HCT116 (cell line): ENCODE measurements around the gene RNF114. TPM values are rescaled to one million over a fixed set of nuclear protein-coding genes. Genes with fewer than 3 reads are reported as not detected.
A peak's percentile ranks its signal among the peaks of the same experiment; 100 is the strongest.

Experiments used
- ATAC-seq: fragments of 200-7000 bp; cut with Tn5 transposase; 2 replicates; pipeline ENCODE4 v1.9.1; 2020; ENCODE audit warnings: mild to moderate bottlenecking, moderate library complexity
- BruUV-seq: library from RNA; stranded (reverse); fragments of 400-500 nt; replicated peaks from 2 replicates; lab custom pipeline; 2021; lab: Mats Ljungman, UMichigan
- CTCF ChIA-PET: fragments of 300-600 bp; sonication (Branson Sonifier 250); formaldehyde crosslinking; loops from one replicate; lab custom pipeline; 2021; ENCODE audit warnings: antibody characterized with exemption; lab: Charles Lee
- POLR2A ChIA-PET: fragments of 300-600, 350-600 bp; sonication (Branson Sonifier 250); formaldehyde crosslinking; loops from one replicate; lab custom pipeline; 2021; ENCODE audit warnings: antibody characterized with exemption; lab: Charles Lee
- RAD21 ChIA-PET, 2 experiments: fragments of 300-600 bp; sonication (Branson Sonifier 250); formaldehyde crosslinking; loops; one replicate each; lab custom pipeline; 2023; ENCODE audit warnings: low total read pairs in 2 of 2; ENCODE audit not compliant: uncharacterized antibody in 2 of 2, unreplicated experiment in 2 of 2, low non-redundant PET in 1 of 2; lab: Charles Lee
- DNase-seq: peaks from one replicate; pipeline ENCODE4 v3.0.0-alpha.2; 2010; ENCODE audit warnings: low read depth, low spot score
- H2AFZ ChIP-seq: fragments of 200-600 bp; shearing (Covaris generic), sonication (generic); 2 replicates; pipeline ENCODE4 v1.6.1; 2017; ENCODE audit warnings: low read depth, mixed run types, mixed read lengths, antibody characterized with exemption, low read length; ENCODE audit not compliant: poor library complexity, severe bottlenecking
- H3K27ac ChIP-seq: 2 replicates; pipeline ENCODE4 v1.5.1; 2012; ENCODE audit warnings: low read depth, low read length
- H3K27me3 ChIP-seq: fragments of 200-600 bp; sonication (generic); 2 replicates; pipeline ENCODE4 v1.6.1; 2016; ENCODE audit warnings: mixed run types, low read length, mixed read lengths; ENCODE audit not compliant: insufficient read depth
- H3K36me3 ChIP-seq, 2 experiments: fragments of 200-500 bp in 1 of 2; fragments of 200-600 bp in 1 of 2; sonication (Bioruptor generic) in 1 of 2; sonication (generic) in 1 of 2; 2 replicates each; pipeline versions ENCODE4 v1.5.1 to v1.6.1; 2014 to 2016; ENCODE audit warnings: low read length in 2 of 2, inconsistent platforms in 1 of 2, mixed read lengths in 1 of 2, mixed run types in 1 of 2; ENCODE audit not compliant: insufficient read depth in 2 of 2, control insufficient read depth in 1 of 2
- H3K4me1 ChIP-seq, 2 experiments: fragments of 200-600 bp in 1 of 2; sonication (generic) in 1 of 2; 2 replicates each; pipeline versions ENCODE4 v1.5.1 to v1.6.1; 2012 to 2017; ENCODE audit warnings: low read length in 2 of 2, inconsistent platforms in 1 of 2, mild to moderate bottlenecking in 1 of 2, mixed read lengths in 1 of 2, mixed run types in 1 of 2, moderate library complexity in 1 of 2; ENCODE audit not compliant: insufficient read depth in 2 of 2, control insufficient read depth in 1 of 2
- H3K4me2 ChIP-seq: fragments of 200-600 bp; sonication (generic); 2 replicates; pipeline ENCODE4 v1.6.1; 2017; ENCODE audit warnings: mixed run types, low read length, mixed read lengths
- H3K4me3 ChIP-seq, 2 experiments: fragments of 200-600 bp in 1 of 2; sonication (generic) in 1 of 2; replicated peaks in 1 of 2; 2 replicates each; pipeline ENCODE4 v1.5.1; 2011 to 2016; ENCODE audit warnings: low read length in 2 of 2, control low read depth in 1 of 2, low read depth in 1 of 2, mild to moderate bottlenecking in 1 of 2, mixed read lengths in 1 of 2, mixed run types in 1 of 2
- H3K79me2 ChIP-seq: fragments of 200-600 bp; sonication (generic); 2 replicates; pipeline ENCODE4 v1.6.1; 2017; ENCODE audit warnings: mild to moderate bottlenecking, mixed run types, low read length, moderate library complexity, mixed read lengths; ENCODE audit not compliant: insufficient read depth
- H3K9ac ChIP-seq: fragments of 200-600 bp; sonication (generic); 2 replicates; pipeline ENCODE4 v1.6.1; 2016; ENCODE audit warnings: low read length, mixed read lengths
- H3K9me2 ChIP-seq: fragments of 200-600 bp; sonication (generic), shearing (Covaris generic); 2 replicates; pipeline ENCODE4 v1.6.1; 2017; ENCODE audit warnings: mixed run types, mild to moderate bottlenecking, moderate library complexity; ENCODE audit not compliant: insufficient read depth
- H3K9me3 ChIP-seq, 2 experiments: fragments of 200-500 bp in 1 of 2; fragments of 200-600 bp in 1 of 2; sonication (Bioruptor generic) in 1 of 2; sonication (generic) in 1 of 2; 2 replicates each; pipeline ENCODE4 v1.6.1; 2014 to 2017; ENCODE audit warnings: low read length in 2 of 2, mixed read lengths in 2 of 2, inconsistent platforms in 1 of 2, low read depth in 1 of 2, mild to moderate bottlenecking in 1 of 2, mixed run types in 1 of 2, moderate library complexity in 1 of 2; ENCODE audit not compliant: control insufficient read depth in 1 of 2, insufficient read depth in 1 of 2
- H4K20me1 ChIP-seq: fragments of 200-600 bp; sonication (generic), shearing (Covaris generic); 2 replicates; pipeline ENCODE4 v1.6.1; 2017; ENCODE audit warnings: mixed run types, mild to moderate bottlenecking, moderate library complexity; ENCODE audit not compliant: insufficient read depth
- CBX3 ChIP-seq: IDR thresholded peaks from 2 replicates; pipeline ENCODE4 v1.6.1; 2012; ENCODE audit warnings: low read depth
- EZH2 ChIP-seq: fragments of 200-600 bp; sonication (generic); IDR thresholded peaks from 2 replicates; pipeline ENCODE4 v1.6.1; 2017; ENCODE audit warnings: antibody characterized with exemption, mixed run types
- EZH2phosphoT487 ChIP-seq: fragments of 200-600 bp; IDR thresholded peaks from 2 replicates; pipeline ENCODE4 v1.6.1; 2018; ENCODE audit warnings: antibody characterized with exemption, borderline replicate concordance
- MAX ChIP-seq: IDR thresholded peaks from 2 replicates; pipeline ENCODE4 v1.6.1; 2012
- POLR2A ChIP-seq: IDR thresholded peaks from 2 replicates; pipeline ENCODE4 v1.7.0; 2011; ENCODE audit warnings: borderline replicate concordance; ENCODE audit not compliant: insufficient read depth, insufficient read length; ENCODE audit errors: extremely low read depth
- POLR2AphosphoS5 ChIP-seq: IDR thresholded peaks from 2 replicates; pipeline ENCODE4 v1.6.1; 2011; ENCODE audit warnings: mild to moderate bottlenecking, low read depth, low read length, moderate library complexity
- SIN3A ChIP-seq: IDR thresholded peaks from 2 replicates; pipeline ENCODE4 v1.6.1; 2012; ENCODE audit warnings: low read depth
- TCF7L2 ChIP-seq: IDR thresholded peaks from 2 replicates; pipeline ENCODE4 v1.7.0; 2011; ENCODE audit warnings: borderline replicate concordance, inconsistent platforms; ENCODE audit not compliant: insufficient read depth, insufficient read length; ENCODE audit errors: extremely low read depth
- ZNF274 ChIP-seq: fragments of 200-500 bp; sonication (Bioruptor generic); IDR thresholded peaks from 2 replicates; pipeline ENCODE4 v1.6.1; 2014; ENCODE audit warnings: mild to moderate bottlenecking, low read depth, low read length, inconsistent platforms
- intact Hi-C: fragments of 100-400 bp; cut with micrococcal nuclease; formaldehyde crosslinking; loops from 2 replicates; pipeline ENCODE4 v1.10.0; 2022
- total RNA-seq: library from RNA; stranded (reverse); gene quantifications from one replicate; pipeline ENCODE4 v1.2.1, GENCODE V29; 2021; ENCODE audit not compliant: unreplicated experiment
- TF ChIP-seq, protein P1 (sequence below): IDR thresholded peaks from 2 replicates; pipeline ENCODE4 v1.6.1; 2012
- TF ChIP-seq, protein P2 (sequence below), 3 experiments: fragments of 200-600 bp in 1 of 3; sonication (generic) in 1 of 3; IDR thresholded peaks in 2 of 3; conservative IDR thresholded peaks in 1 of 3; 2 replicates each; pipeline ENCODE4 v1.5.1; 2012 to 2017; ENCODE audit warnings: low read depth in 2 of 3, low read length in 2 of 3, antibody characterized with exemption in 1 of 3, borderline replicate concordance in 1 of 3, control low read depth in 1 of 3, mild to moderate bottlenecking in 1 of 3, mixed read lengths in 1 of 3, mixed run types in 1 of 3, moderate library complexity in 1 of 3; ENCODE audit not compliant: insufficient read depth in 1 of 3
- TF ChIP-seq, protein P3 (sequence below): IDR thresholded peaks from 2 replicates; pipeline ENCODE4 v1.6.1; 2011; ENCODE audit warnings: mild to moderate bottlenecking, low read length, moderate library complexity; ENCODE audit not compliant: insufficient replicate concordance; ENCODE audit errors: extremely low read depth

Gene RNF114
- total RNA-seq, 1 experiment from 2014 or later = 66.8 TPM

GRCh38 chr20:49969946-49970345 is 33.7 kb downstream of the RNF114 start:
- TF ChIP-seq EZH2 (no peak), TCF7L2 (no peak), POLR2AphosphoS5 (no peak), EZH2phosphoT487 (no peak), POLR2A (no peak), CBX3 (no peak), SIN3A (no peak), MAX (no peak), ZNF274 (no peak)
- TF ChIP-seq, protein P1, sequence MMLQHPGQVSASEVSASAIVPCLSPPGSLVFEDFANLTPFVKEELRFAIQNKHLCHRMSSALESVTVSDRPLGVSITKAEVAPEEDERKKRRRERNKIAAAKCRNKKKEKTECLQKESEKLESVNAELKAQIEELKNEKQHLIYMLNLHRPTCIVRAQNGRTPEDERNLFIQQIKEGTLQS = no peak
- TF ChIP-seq, protein P2, sequence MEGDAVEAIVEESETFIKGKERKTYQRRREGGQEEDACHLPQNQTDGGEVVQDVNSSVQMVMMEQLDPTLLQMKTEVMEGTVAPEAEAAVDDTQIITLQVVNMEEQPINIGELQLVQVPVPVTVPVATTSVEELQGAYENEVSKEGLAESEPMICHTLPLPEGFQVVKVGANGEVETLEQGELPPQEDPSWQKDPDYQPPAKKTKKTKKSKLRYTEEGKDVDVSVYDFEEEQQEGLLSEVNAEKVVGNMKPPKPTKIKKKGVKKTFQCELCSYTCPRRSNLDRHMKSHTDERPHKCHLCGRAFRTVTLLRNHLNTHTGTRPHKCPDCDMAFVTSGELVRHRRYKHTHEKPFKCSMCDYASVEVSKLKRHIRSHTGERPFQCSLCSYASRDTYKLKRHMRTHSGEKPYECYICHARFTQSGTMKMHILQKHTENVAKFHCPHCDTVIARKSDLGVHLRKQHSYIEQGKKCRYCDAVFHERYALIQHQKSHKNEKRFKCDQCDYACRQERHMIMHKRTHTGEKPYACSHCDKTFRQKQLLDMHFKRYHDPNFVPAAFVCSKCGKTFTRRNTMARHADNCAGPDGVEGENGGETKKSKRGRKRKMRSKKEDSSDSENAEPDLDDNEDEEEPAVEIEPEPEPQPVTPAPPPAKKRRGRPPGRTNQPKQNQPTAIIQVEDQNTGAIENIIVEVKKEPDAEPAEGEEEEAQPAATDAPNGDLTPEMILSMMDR (IDR thresholded peaks at IDR 0.05 in 2 of 3, conservative IDR thresholded peaks at IDR 0.05 in 1 of 3; ENCODE audit: borderline replicate concordance in 1 of 3, insufficient read depth in 1 of 3, low read depth in 2 of 3, low read length in 2 of 3) = no peak
- TF ChIP-seq, protein P3, sequence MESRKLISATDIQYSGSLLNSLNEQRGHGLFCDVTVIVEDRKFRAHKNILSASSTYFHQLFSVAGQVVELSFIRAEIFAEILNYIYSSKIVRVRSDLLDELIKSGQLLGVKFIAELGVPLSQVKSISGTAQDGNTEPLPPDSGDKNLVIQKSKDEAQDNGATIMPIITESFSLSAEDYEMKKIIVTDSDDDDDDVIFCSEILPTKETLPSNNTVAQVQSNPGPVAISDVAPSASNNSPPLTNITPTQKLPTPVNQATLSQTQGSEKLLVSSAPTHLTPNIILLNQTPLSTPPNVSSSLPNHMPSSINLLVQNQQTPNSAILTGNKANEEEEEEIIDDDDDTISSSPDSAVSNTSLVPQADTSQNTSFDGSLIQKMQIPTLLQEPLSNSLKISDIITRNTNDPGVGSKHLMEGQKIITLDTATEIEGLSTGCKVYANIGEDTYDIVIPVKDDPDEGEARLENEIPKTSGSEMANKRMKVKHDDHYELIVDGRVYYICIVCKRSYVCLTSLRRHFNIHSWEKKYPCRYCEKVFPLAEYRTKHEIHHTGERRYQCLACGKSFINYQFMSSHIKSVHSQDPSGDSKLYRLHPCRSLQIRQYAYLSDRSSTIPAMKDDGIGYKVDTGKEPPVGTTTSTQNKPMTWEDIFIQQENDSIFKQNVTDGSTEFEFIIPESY = no peak
- TF ChIP-seq, all 23 proteins: peak for 0
- no peak for DNase-seq
- Histone ChIP-seq H4K20me1 (no peaks in the 10 kb centered on the region), H2AFZ (no peak overlapping the region), H3K9me2 (no peaks in the 10 kb centered on the region), H3K79me2 (no peaks in the 10 kb centered on the region), H3K27me3 (no peaks in the 10 kb centered on the region), H3K27ac (no peak overlapping the region), H3K9ac (no peak overlapping the region), H3K36me3 (no peaks in the 10 kb centered on the region), H3K9me3 (no peaks in the 10 kb centered on the region), H3K4me2 (peak overlapping the region; percentile 61; the same call in 1 of the 2 replicates), H3K4me3 (no peak overlapping the region), H3K4me1 (peaks cover 6 to 36% of the 10 kb centered on the region in 2 experiments; a peak in 3 of 4 replicates)
- no peak for ATAC-seq
- POLR2A ChIA-PET = no interaction called here
- RAD21 ChIA-PET = no interaction called here
- BruUV-seq = no TSS peak
- intact Hi-C loops = loop anchor here (10.0 kb wide), 2 partner anchors 495 to 605 kb away; no protein-coding TSS in a partner anchor
- CTCF ChIA-PET = interaction anchor here (1.6 kb wide), 1 partner anchor 9 kb away, joined by 7 read pairs; no protein-coding TSS in a partner anchor
